ENCODE data around the gene SPCS3.
A peak's percentile ranks its signal among the peaks of the same experiment; 100 is the strongest.
"Not testable (repeated sequence)": the region's sequence is repeated elsewhere in the genome, so short reads cannot be mapped to it uniquely, and the experiment has no call there.

SPCS3 gene

DNA sequence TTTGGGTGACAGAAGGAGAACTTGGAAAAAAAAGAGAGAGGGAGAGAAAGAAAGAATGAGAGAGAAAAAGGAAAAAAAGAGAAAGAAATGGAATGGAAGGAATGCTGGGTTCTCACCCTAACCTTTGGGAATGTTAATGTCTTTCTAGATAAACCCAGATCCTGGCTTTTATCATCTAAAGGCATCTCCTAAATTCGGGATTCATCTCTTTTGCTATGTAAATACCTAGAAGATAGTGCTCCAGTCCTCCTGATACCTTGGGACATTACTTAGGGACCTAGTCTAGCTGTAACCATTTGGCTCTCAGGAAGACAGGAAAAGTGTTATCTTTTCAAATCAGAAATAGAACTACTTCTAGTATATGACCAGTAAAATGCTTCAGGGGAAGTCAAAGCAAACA, 15.8 kb upstream of the SPCS3 start:
- no peak for DNase-seq (ENCODE audit: low read depth, low spot score)

DNA sequence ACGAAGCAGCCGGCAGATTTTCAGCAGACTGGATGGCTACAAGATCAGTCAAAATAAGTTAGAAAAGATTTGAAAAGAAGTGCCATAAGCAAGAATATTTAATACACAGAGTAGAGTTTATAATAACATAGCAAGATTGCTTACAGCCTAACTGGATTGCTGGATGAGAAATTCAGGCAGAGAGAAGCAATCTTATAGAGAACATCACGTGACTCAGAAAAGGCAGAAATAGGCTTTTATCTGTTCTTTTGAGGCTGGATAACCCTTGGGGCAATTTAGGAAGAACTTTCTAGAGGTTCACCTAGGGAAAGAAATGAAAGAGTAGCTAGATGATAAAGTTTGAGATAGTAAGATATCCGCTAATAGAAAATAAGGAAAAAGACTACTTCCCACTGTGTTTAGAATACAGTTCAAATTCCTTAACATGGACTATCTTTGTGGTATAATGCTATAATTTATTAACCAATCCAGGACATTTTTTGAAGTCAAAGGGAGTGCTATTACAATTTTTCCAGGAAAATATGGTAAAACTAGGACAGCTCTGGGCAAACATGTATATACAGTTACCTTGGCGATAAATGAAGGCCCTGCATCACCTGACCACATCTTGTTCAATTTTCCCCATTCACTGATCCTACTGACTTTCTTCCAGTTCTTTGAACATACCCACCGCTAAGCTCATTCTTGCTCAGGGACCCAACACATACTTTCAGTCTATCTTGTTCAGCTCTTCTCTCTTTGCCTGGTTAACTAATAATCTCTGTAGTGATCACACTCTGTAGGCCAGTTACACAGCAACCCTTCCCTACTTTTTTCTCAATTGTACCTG, 12.7 kb upstream of the SPCS3 start:
- no peak for DNase-seq (ENCODE audit: low read depth, low spot score)

DNA sequence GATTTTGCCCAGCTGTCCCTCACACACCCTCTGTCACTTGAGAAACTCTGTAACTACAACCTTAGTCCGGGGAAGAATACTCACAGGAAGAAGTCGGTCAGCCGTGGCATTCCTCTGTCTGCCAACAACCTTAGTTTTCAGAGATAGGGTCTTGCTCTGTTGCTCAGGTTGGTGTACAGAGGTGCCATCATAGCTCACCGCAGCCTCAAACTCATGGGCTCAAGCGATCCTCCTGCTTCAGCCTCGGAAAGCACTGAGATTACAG, 12.2 kb upstream of the SPCS3 start:
- DNase-seq (ENCODE audit: low read depth, low spot score), result no peak

DNA sequence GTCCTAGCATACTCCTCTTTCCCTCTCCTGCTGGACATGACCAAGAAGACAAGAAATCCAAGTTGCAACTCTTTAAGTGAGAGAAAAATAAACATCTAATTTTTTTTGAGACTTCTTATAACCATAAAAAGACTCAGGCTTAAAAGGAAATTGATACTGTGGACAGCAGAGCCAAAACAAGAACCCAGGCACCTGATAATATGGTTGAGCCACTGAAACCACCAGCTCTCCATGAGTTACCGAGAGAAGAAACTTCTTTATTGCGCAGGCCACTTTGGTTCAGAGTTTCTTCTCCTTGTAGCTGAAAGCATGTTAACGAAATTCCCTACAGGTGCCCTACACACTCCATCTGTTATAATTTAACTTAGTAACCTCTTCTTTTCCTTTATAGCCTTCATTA, 11.3 kb upstream of the SPCS3 start:
- DNase-seq (ENCODE audit: low read depth, low spot score), result no peak

DNA sequence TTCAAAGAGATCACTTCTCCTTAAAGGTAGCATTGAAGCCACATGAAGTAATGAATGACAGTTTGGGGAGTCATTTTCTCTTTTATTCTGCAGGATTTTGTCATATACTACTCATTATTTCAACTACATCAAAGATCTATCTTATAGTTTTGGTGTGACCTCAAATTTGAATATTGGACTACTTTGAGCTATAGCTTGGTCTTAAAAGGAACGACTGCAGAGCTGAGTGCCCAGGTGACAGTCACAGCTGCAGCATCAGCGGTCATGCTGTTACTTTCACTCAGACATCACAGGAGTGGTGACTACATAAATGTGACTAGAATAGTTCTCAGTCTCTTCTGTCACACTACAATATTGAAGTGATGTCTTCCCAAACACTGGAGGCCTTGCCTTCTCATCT, 10.7 kb upstream of the SPCS3 start:
- DNase-seq (ENCODE audit: low read depth, low spot score), result no peak

DNA sequence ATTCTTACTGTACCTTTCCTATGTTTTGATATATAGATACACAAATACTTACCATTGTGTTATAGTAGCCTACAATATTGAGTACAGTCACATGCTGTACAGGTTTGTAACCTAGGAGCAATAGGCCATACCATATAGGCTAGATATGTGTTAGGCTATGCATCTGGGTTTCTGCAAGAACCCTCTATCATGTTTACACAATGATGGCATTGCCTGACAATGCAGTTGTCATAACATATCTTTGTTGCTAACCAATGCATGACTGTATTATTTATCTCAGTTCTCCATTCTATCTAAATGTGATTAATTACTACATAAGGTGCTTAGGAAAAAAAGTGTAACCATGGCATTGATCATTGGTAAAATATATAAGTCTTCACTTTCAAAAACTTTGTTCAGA, 10.0 kb upstream of the SPCS3 start:
- no peak for DNase-seq (ENCODE audit: low read depth, low spot score)

DNA sequence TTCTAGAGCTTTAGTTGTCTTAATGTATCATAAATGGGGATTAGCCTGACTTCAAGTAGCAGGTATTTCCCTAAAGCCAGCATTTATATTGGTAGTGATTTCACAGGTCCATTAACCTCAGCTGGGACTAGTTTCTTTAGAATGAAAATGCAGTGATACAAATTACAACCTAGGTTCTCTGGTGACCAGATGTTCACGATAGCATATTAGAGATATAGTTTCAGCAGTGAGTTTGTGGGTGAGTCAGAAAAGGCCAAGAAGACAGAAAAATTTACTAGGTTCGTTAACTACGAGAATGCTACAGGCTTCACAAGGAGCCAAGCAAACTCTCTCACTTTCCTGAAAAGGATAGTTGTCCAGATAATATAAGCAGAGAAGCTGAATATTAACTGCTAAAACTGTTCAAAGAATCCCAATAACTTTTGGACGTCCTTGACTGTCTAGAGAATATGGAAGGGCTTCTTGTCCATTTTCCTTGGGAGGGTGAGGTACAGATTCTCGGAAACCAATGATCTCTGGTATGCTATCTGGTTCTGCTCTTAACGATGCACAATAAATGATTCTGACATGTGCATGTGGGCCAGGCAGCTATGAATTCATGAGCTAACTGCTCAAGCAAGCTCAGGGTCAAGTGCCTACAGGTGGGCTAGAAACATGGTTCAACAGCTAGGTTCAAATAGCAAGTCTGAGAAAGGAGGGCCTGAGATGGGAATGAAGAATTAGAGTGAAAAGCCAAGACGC, 6.0 kb upstream of the SPCS3 start:
- no peak for DNase-seq (ENCODE audit: low read depth, low spot score)

DNA sequence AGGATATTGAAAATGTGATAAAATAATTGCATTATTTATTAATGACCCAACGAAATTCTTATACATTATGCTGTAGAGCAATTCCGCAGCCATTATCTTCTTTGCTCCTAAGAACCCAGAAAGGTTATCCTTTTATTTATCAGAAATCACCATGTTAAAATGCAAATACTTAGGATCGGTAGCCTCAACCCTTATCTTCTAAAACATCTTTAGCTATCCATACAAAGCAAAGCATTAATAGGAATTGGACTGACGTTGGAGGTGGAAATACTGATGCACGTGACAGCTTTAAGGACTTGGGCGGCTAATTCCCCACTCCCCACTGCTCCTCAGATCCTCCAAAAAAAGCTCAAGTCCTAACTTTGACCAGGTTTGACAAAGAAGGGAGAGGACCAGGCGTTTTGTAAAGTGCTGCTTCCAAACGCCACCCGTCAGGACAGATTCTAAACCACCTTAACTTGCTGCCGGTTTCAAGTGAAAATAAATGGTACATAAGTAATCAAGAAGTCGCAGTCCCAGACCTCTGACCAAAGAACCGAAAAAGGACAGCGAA, 539 bp upstream of the SPCS3 start:
- no peak for DNase-seq (ENCODE audit: low read depth, low spot score)

DNA sequence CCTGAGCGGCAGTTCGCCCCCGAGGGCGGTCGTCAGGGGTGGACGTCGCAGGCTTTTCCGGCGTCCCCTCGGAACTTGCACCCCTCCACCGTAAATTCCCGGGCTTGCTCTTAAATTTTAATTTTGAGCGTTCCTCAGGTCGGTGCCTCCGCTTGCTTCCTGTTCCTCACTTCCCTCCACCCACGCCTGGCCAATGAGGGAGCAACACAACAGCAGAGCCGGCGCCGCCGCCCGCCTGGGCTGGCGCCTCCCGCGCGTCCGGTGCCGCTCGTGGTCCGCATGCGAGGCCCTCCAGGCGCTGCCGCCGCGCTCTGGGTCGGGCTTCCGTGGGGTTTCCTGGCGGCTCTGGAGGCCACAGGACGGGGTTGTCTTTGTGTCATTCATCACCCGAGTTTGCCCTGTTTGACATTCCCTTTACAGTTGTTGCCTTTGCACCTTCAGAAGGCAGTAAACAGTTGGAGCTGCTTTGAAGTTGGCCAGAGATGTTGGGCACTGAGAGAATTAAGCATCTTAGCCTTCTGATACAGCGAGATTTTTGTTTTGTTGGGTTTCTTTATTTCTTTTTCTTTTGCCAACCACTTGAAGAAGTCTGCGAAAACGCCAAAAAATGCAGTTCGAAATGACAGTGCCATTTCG, 692 bp downstream of the SPCS3 start:
- peak; percentile 73 for DNase-seq (ENCODE audit: low read depth, low spot score)

DNA sequence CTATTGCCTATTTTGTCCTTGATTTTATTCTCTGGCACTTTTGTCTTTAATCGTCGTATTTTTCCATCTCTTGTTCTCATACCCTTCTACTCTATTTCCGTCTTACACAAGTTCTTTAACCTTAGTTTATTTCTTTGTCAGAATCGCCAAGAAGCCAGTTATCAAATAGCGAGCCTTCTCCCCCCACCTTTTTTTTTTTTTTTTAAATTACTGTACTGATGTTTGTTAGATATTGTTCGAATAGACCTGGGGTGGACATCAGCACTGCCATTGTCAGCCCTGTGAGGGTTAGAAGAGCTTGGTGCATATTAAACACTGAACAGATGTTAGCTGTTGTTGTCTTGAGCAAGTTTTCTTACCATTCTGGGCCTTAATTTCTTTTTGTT, 1.2 kb downstream of the SPCS3 start:
- no peak for DNase-seq (ENCODE audit: low read depth, low spot score)

DNA sequence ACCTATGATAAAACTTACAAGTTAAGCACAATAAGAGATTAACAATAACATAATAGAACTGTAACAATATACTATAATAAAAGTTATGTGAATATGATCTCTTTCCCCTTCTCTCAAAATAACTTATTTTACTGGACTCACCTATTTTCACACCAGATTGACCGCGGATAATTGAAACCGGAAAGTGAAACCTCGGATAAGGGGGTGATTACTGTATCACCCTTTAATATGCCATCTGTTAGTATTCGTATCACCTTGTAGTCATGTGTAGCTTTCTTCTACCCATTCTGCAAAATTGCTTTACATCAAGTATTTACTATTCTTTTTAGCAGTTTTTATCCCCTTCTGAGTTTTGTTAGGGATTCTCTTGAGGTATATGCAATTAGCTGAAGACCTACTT, 1.8 kb downstream of the SPCS3 start:
- no peak for DNase-seq (ENCODE audit: low read depth, low spot score)

DNA sequence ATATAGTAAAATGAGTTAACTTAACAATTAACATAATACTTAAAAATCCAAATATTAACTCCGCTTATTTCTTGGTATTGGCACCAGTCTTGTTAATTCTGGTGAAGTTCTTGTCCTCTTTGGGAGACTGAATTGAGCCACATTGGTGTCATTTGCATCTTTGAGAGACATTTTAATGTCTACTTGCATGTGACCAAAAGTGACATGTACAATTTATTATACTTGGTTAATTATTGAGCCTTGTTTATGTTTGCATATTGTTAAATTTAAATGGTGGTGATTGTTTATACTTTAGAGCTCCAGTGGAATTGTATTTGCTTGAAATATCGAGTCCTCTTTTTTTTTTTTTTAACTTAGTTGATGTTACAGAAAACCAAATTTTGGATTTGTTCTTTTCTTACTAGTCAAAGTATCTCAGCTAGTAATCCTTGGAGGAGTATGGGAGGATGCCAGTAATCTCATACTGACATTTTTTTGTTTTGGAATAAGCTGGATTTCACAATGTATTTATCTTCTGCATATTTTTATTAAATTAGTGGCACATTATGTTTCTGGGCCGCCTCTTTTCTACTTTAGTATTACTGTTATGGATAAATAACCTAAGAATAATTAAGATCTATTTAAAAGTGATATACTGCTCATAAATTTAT, 3.9 kb downstream of the SPCS3 start:
- no peak for DNase-seq (ENCODE audit: low read depth, low spot score)

DNA sequence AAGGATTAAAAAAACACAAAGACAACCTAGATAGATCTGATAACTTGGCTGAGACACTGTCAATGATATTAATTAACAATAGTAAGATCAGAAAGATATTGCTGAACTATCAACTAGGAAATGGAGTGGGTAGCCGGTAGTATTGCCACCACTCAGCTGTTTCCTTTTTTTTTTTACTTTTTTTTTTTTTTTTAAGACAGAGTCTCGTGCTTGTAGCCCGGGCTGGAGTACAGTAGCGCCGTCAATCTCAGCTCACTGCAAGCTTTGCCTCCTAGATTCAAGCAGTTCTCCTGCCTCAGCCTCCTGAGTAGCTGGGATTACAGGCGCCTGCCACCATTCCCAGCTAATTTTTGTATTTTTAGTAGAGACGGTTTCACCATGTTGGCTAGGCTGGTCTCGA, 5.1 kb downstream of the SPCS3 start:
- DNase-seq (ENCODE audit: low read depth, low spot score), result not testable (repeated sequence)

DNA sequence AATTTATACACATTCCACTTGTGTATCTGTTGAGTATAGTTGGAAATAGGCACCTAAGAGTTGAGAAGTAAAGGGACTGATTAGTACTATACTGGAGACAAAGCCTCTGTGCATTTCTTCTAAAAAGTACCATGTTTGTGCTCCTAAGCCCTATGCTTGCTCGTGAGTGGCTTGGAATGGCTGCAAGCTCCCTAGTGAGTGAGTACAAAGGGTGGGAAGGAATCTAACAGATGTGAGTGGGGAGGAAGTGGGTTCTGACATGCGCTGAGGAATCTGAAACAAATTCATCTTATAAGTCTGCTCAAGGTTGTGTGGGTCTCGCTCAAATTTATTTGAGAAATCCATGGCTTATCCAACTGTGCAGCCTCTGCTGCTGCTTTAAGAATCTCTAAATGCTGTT, 13.3 kb downstream of the SPCS3 start:
- no peak for DNase-seq (ENCODE audit: low read depth, low spot score)

DNA sequence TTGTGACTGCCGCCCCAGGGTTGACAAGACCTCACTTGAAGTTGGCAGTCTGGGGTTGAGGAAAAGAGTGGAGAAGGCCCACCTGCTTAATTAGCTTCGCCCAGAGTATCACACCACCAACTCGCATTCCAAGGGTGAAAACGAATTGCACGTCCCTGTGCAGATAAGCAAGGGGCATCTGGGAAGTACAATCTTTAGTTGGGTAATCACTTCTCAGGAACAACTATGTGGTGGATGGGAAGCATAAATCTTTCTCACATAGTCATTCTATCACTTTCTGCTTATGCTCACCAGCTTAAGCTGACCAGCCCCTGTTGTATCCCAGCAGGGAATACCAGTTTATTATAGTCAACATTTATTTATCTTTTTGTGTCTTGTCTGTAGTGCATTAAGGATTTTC, 14.3 kb downstream of the SPCS3 start:
- no peak for DNase-seq (ENCODE audit: low read depth, low spot score)

DNA sequence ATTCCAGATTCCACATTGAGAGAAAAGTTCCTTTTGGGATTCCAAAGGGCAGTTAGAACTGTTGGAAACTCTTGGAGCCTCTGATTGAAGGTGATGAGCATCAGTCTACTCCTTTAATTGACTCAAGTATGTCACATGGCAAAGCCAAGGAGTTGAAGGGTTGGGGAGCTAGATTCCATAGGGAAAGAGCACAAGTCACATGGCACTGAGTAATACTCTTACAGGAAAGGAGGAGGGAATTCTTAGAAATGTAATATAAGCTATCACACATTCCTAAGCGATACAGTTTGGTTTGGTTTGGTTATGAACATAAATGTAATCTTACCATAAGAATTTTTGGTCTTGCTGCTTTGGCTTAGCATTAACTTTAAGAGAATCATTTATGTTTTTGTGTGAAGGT, 15.7 kb downstream of the SPCS3 start:
- no peak for DNase-seq (ENCODE audit: low read depth, low spot score)

DNA sequence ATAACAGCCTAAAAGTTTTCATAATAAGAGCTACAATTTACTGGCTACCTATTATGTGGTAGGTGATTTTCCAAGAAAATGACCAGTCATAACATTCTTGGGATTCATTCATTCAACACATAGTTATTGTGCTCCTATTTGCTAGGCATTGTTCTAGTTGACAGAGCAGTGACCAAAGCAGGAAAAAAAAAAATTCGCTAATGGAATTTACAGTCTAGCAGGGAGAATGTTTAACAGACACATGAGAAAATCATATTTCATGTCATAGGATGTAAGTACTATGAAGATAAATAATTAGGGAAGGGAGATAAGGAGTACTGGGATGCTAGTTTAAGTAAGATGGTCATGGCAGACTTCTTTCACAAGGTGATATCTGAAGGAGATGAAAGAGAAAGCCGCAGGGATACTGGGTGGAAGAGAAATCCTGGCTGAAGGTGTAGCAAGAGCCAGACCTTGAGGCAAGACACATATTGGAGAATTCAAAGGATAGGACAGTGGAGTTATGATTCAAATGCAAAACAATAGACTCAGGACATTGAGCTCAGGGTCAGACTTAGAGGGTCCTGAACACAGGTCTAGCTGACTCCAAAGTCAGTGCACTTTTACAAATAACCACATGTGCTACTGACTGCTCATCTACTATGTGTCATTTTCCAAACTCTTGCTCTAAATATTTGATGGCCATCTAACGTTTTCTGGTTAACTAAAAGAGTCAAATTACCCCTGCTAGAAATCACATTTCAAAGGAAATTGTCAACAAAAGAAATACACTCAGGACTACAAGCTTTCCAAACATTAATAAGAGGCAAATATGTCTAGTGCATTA, 20.4 kb downstream of the SPCS3 start:
- no peak for DNase-seq (ENCODE audit: low read depth, low spot score)

DNA sequence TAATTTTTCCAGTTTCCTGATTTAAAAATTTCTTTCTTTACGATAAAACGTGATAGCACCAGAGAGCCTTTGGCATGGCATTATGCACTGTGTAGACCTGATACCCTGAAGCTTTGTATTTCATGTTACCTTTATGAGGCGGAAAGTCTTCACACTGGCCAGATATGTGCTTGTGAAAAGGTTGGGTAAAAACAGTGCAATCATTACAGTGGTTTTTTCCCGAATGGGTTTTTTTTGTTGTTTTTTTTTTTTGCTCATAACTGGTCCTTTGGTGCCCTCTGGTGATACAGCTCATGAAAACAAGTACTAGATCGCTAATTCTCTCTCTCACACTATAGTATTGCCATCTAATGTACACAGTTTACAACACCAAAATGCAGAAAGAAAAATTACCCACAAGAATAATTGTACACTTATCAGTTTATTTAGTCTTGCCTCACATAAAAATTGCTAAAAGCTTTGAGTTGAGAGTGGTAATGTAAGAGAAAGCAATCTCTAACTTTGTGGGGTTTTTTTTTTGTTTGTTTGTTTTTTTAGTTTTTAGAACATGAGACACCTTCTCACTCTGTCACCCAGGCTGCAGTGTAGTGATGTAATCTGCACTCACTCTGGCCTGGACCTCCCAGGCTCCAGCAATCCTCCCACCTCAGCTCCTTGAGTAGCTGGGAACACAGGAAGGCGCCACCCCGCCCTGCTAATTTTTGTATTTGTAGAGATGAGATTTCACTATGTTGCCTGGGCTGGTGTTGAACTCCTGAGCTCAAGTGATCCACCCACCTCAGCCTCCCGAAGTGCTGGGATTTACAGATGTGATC, 21.3 kb downstream of the SPCS3 start:
- no peak for DNase-seq (ENCODE audit: low read depth, low spot score)

DNA sequence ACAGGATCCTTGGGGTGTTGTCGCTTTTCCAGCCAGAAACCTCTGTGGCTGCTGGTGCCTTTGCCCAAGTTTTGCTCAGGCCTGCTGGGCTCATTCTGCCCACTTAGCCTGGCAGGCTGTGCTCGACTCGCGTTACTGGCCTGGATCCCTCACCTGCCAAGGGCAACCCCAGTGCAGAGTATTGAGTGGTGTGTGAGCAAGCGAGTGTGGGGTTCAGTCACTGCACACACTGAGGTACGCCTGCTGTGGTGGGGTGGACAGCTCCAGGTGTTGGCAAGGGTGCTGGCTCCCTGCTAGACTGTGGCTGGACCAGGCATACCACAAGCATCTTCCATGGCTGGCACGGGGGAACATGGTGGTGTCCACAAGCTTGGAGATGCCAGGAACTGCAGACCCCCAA, 22.6 kb downstream of the SPCS3 start:
- no peak for DNase-seq (ENCODE audit: low read depth, low spot score)

DNA sequence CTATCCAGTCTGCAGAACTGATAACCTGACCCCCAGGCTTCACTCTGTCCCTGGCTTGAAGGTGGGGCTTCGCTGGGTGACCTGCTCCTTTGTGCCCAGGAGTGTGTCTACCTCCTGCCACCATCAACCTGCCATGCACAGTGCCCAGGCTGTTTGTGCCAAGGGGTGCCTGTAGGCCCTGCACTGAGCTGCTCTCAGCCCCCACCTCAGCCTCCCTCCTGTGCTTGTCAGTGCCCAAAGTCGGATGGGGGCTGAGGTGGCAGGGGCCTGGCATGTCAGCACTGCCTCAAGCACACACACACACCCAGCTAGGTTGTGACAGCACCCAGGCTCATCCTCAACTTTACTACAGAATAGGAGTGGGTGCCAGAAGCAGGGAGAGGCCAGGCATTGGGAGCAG, 23.5 kb downstream of the SPCS3 start:
- DNase-seq (ENCODE audit: low read depth, low spot score), result no peak

DNA sequence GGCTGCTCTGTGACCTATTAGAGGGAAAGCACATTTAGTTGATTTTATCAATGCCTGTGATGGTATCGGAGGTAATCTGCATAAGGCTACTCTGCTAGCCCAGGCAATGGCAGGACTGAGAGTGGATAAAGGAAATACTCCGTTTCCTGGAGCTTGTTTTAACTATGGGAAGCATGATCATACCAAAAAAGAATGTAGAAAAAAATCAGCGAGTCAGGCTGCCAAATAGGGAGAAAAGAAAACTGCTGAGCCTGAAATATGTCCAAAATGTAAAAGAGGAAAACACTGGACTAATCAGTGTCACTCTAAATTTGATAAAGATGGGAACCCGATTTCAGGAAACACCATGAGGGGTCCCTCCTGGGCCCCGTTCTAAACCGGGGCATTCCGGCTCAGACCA, 25.6 kb downstream of the SPCS3 start:
- DNase-seq (ENCODE audit: low read depth, low spot score), result not testable (repeated sequence)

Measured in activated naive CD8-positive, alpha-beta T cell treated with anti-CD3 and anti-CD28 coated beads, Interleukin-2, amount 50 U/mL, for 16 hours (primary cell).